HepG2 (cell line): Measurements from ENCODE around the gene LCN12. TPM values are rescaled to one million over a fixed set of nuclear protein-coding genes. Genes with fewer than 3 reads are reported as not detected.

Source experiments
- ATAC-seq: fragments of 200-7000 bp; cut with Tn5 transposase; 3 replicates; pipeline ENCODE4 v1.9.1; 2020; ENCODE audit warnings: mild to moderate bottlenecking, moderate library complexity
- BruUV-seq: library from RNA; stranded (reverse); fragments of 400-500 nt; replicated peaks from 2 replicates; lab custom pipeline; 2021; lab: Mats Ljungman, UMichigan
- CTCF ChIA-PET: fragments of 300-600 bp; formaldehyde crosslinking; extraction: SDS; loops from one replicate; lab custom pipeline; 2021; ENCODE audit warnings: low total read pairs, inconsistent platforms, low intra/inter-chr PET ratio; lab: Yijun Ruan, JAX
- POLR2A ChIA-PET: fragments of 350-600 bp; sonication (Branson Sonifier 250); formaldehyde crosslinking; loops from one replicate; lab custom pipeline; 2020; ENCODE audit warnings: antibody characterized with exemption, inconsistent platforms; lab: Yijun Ruan, JAX
- DNase-seq: peaks from one replicate; pipeline ENCODE4 v3.0.0-alpha.2; 2015; ENCODE audit warnings: low spot score
- FAIRE-seq: peaks from 3 replicates; lab custom pipeline; 2011; peaks lifted over from hg19 to GRCh38; lab: Jason Lieb, UNC
- H2AFZ ChIP-seq: one replicate; pipeline ENCODE4 v1.6.1; 2011; ENCODE audit warnings: low read length, inconsistent platforms
- H3K27ac ChIP-seq: fragments of 300-600 bp; 3 replicates; pipeline ENCODE4 v1.8.0; 2011; ENCODE audit warnings: mixed run types, mild to moderate bottlenecking, mixed read lengths, low read length, inconsistent platforms; ENCODE audit not compliant: insufficient read depth; ENCODE audit errors: extremely low read length
- H3K27me3 ChIP-seq, 2 experiments: fragments of 200-600 bp in 1 of 2; 2 replicates in 1 of 2; 3 replicates in 1 of 2; pipeline versions ENCODE4 v1.6.0 to v1.8.0; 2011; ENCODE audit warnings: low read length in 2 of 2, mild to moderate bottlenecking in 2 of 2, moderate library complexity in 2 of 2, inconsistent platforms in 1 of 2; ENCODE audit not compliant: insufficient read depth in 2 of 2, control insufficient read depth in 1 of 2
- H3K36me3 ChIP-seq, 2 experiments: fragments of 200-600 bp in 1 of 2; replicated peaks in 1 of 2; 2 replicates in 1 of 2; 3 replicates in 1 of 2; pipeline versions ENCODE4 v1.5.1 to v1.8.0; 2011; ENCODE audit warnings: low read length in 2 of 2, inconsistent platforms in 1 of 2; ENCODE audit not compliant: insufficient read depth in 2 of 2, control insufficient read depth in 1 of 2
- H3K4me1 ChIP-seq: 2 replicates; pipeline ENCODE4 v1.5.1; 2012; ENCODE audit warnings: low read length, inconsistent platforms; ENCODE audit not compliant: insufficient read depth
- H3K4me2 ChIP-seq: 2 replicates; pipeline ENCODE4 v1.6.0; 2011; ENCODE audit warnings: low read depth, low read length, inconsistent platforms
- H3K4me3 ChIP-seq, 3 experiments: fragments of 200-600 bp in 1 of 3; sonication (generic), shearing (Covaris generic) in 1 of 3; replicated peaks in 1 of 3; 2 replicates each; pipeline ENCODE4 v1.5.1; 2011 to 2016; ENCODE audit warnings: low read length in 3 of 3, inconsistent platforms in 2 of 3, low read depth in 2 of 3, mild to moderate bottlenecking in 2 of 3, control low read depth in 1 of 3, mixed read lengths in 1 of 3; ENCODE audit not compliant: insufficient read depth in 1 of 3
- H3K79me2 ChIP-seq: one replicate; pipeline ENCODE4 v1.6.1; 2011; ENCODE audit warnings: low read length, inconsistent platforms; ENCODE audit not compliant: insufficient read depth
- H3K9ac ChIP-seq: 2 replicates; pipeline ENCODE4 v1.6.0; 2011; ENCODE audit warnings: mild to moderate bottlenecking, low read depth, low read length, inconsistent platforms; ENCODE audit not compliant: insufficient read depth
- H3K9me3 ChIP-seq: 2 replicates; pipeline ENCODE4 v1.5.1; 2012; ENCODE audit warnings: mild to moderate bottlenecking, low read length
- H4K20me1 ChIP-seq: 2 replicates; pipeline ENCODE4 v1.6.0; 2011; ENCODE audit warnings: inconsistent platforms, mild to moderate bottlenecking, low read length, moderate library complexity; ENCODE audit not compliant: insufficient read depth
- CBX1 ChIP-seq: IDR thresholded peaks from one replicate; pipeline ENCODE4 v1.6.1; 2016; ENCODE audit warnings: antibody characterized with exemption, low read depth
- RBM39 ChIP-seq: fragments of 200-400 bp; formaldehyde crosslinking; IDR thresholded peaks from one replicate; pipeline ENCODE4 v1.6.1; 2018; ENCODE audit warnings: antibody characterized with exemption, mild to moderate bottlenecking, low read depth, low read length; ENCODE audit not compliant: poor library complexity, severe bottlenecking
- SIN3A ChIP-seq: IDR thresholded peaks from 2 replicates; pipeline ENCODE4 v1.6.1; 2011; ENCODE audit warnings: low read depth, mild to moderate bottlenecking, control low read depth, low read length, borderline replicate concordance
- TARDBP ChIP-seq: sonication (generic); formaldehyde crosslinking; IDR thresholded peaks from 2 replicates; pipeline ENCODE4 v1.8.0; 2022; ENCODE audit warnings: mild to moderate bottlenecking, missing genetic modification reagents
- USF2 ChIP-seq, 2 experiments: sonication (generic) in 1 of 2; formaldehyde crosslinking in 1 of 2; IDR thresholded peaks; 2 replicates each; pipeline versions ENCODE4 v1.5.1 to v1.6.1; 2011 to 2020; ENCODE audit warnings: borderline replicate concordance in 1 of 2, low read depth in 1 of 2, low read length in 1 of 2, mild to moderate bottlenecking in 1 of 2, missing genetic modification reagents in 1 of 2, moderate library complexity in 1 of 2
- XRCC5 ChIP-seq: fragments of 200-400 bp; formaldehyde crosslinking; optimal IDR thresholded peaks from 2 replicates; pipeline ENCODE3; 2017; ENCODE audit warnings: mild to moderate bottlenecking, low read length
- ZNF414 ChIP-seq: sonication (generic); formaldehyde crosslinking; IDR thresholded peaks from 2 replicates; pipeline ENCODE4 v1.5.0; 2020; ENCODE audit warnings: missing genetic modification reagents
- ZNF576 ChIP-seq: sonication (generic); formaldehyde crosslinking; IDR thresholded peaks from 2 replicates; pipeline ENCODE4 v1.4.0; 2020; ENCODE audit warnings: mild to moderate bottlenecking, missing genetic modification reagents
- ZNF772 ChIP-seq: sonication (generic); formaldehyde crosslinking; IDR thresholded peaks from 2 replicates; pipeline ENCODE4 v1.5.0; 2020; ENCODE audit warnings: mild to moderate bottlenecking, missing genetic modification reagents
- WGBS: methylation state at CpG from one replicate; pipeline ENCODE4 v1.1.6; 2017; ENCODE audit warnings: low lambda C conversion rate; 5-methylcytosine and 5-hydroxymethylcytosine counted together
- in situ Hi-C: cut with HindIII; loops from 2 replicates; pipeline ENCODE4 v1.10.0; 2017; ENCODE audit warnings: low pct_unique_long_range_greater_than_20kb; ENCODE audit not compliant: extremely low pct_ligation_motif_present
- intact Hi-C: fragments of 100-400 bp; cut with micrococcal nuclease; formaldehyde crosslinking; loops from one replicate; pipeline ENCODE4 v1.10.0; 2022; ENCODE audit not compliant: unreplicated experiment
- polyA plus RNA-seq, 8 experiments: library from polyadenylated mRNA; depleted of rRNA in 3 of 8; stranded (reverse) in 7 of 8; unstranded in 1 of 8; fragments of >200 nt; fragmentation: Illumina TruSeq in 4 of 8; extraction: Trizol in 4 of 8; gene quantifications; 2 replicates each; pipeline versions ENCODE4 v1.2.1 to v1.2.3, GENCODE V29; 2011 to 2016; ENCODE audit warnings: low read depth in 4 of 8, missing spikeins in 1 of 8, mixed read lengths in 1 of 8; ENCODE audit not compliant: insufficient read depth in 1 of 8
- total RNA-seq, 5 experiments: library from RNA; depleted of rRNA; stranded (reverse); fragments of >200 nt; fragmentation: Illumina TruSeq; extraction: Trizol; gene quantifications; 2 replicates each; pipeline ENCODE4 v1.2.3, GENCODE V29; 2016; ENCODE audit warnings: low read depth in 1 of 5

Gene LCN12
- total and polyA plus RNA-seq, 2 of the 13 experiments (the other 11 are each of a cell fraction or from before 2014, with no cell fraction given) = 3.4 to 6.9 TPM

DNA sequence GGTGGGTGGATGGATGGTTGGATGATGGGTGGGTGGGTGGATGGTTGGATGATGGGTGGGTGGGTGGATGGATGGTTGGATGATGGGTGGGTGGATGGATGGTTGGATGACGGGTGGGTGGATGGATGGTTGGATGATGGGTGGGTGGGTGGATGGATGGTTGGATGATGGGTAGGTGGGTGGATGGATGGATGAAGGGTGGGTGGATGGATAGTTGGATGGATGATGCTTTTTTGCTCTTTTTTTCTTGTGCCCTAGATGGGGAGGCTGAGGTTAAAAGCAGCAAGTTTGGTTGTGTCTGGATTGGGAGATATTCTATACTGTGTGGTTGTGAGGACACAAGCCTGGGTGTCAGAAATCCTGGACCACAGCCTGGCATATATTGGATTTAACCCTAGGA is 5.4 kb downstream of the LCN12 start (continued):
- TF ChIP-seq RBM39 = no peak
- no peak for TF ChIP-seq XRCC5
- TF ChIP-seq CBX1 = no peak
- TF ChIP-seq SIN3A = no peak
- TF ChIP-seq USF2 (IDR thresholded peaks at IDR 0.05; ENCODE audit: low read depth, low read length) = no peak
- no peak for TF ChIP-seq USF2 (CRISPR knock-in tag; IDR thresholded peaks at IDR 0.05; ENCODE audit: borderline replicate concordance)
- TF ChIP-seq ZNF772 = no peak
- TF ChIP-seq ZNF414 (CRISPR knock-in tag) = no peak

GRCh38 chr9:136957901-136958300 is 5.8 kb downstream of the LCN12 start:
- Histone ChIP-seq H3K4me3 (no peak overlapping the region), H3K4me2 (no peak overlapping the region), H3K27me3 (peaks cover 12 to 30% of the 10 kb centered on the region in 2 experiments)
- in situ Hi-C loops = no loop called here
- FAIRE-seq (no peak), DNase-seq (no peak)
- TF ChIP-seq ZNF576 (no peak), TARDBP (peak; percentile 19; the same call in 1 of the 2 replicates)
- TF ChIP-seq, all 625 proteins: peak for 1
- H3K27ac ChIP-seq = no peak overlapping the region
- intact Hi-C loops = no loop called here
- WGBS = 74% methylated on average over 6 of the region's 6 CpGs
- BruUV-seq = no TSS peak
- H2AFZ ChIP-seq = no peak overlapping the region
- no peaks in the 10 kb centered on the region for H3K4me1 ChIP-seq
- no peak for ATAC-seq
- H3K36me3 ChIP-seq = no peaks in the 10 kb centered on the region
- ChIA-PET POLR2A (no interaction called here), CTCF (no interaction called here)
- no peaks in the 10 kb centered on the region for H4K20me1 ChIP-seq
- H3K9ac ChIP-seq = no peak overlapping the region
- H3K79me2 ChIP-seq = no peaks in the 10 kb centered on the region
- H3K9me3 ChIP-seq = no peaks in the 10 kb centered on the region
